H9 (cell line): ENCODE results near the gene ATP8A2. TPM values are rescaled to one million over a fixed set of nuclear protein-coding genes. Genes with fewer than 3 reads are reported as not detected.

ENCODE experiments used
- DNase-seq: peaks from one replicate; pipeline ENCODE4 v3.0.0-alpha.2; 2017
- H2AFZ ChIP-seq: one replicate; pipeline ENCODE4 v1.6.1; 2013; ENCODE audit warnings: mild to moderate bottlenecking, low read length, control low read depth, moderate library complexity
- H2AK5ac ChIP-seq: 2 replicates; pipeline ENCODE4 v1.6.1; 2013; ENCODE audit warnings: low read length, control low read depth, mixed read lengths; ENCODE audit not compliant: insufficient read length
- H2BK120ac ChIP-seq: one replicate; pipeline ENCODE4 v1.6.1; 2013; ENCODE audit warnings: low read depth, mild to moderate bottlenecking, low read length, control low read depth, inconsistent platforms; ENCODE audit not compliant: poor library complexity, severe bottlenecking
- H2BK12ac ChIP-seq: 2 replicates; pipeline ENCODE4 v1.6.1; 2013; ENCODE audit warnings: low read length, control low read depth, mixed read lengths, low read depth; ENCODE audit not compliant: insufficient read length
- H2BK15ac ChIP-seq: 2 replicates; pipeline ENCODE4 v1.6.1; 2013; ENCODE audit warnings: low read depth, low read length, control low read depth
- H2BK20ac ChIP-seq: one replicate; pipeline ENCODE4 v1.6.1; 2013; ENCODE audit warnings: low read depth, mild to moderate bottlenecking, low read length, control low read depth, inconsistent platforms; ENCODE audit not compliant: poor library complexity, severe bottlenecking
- H2BK5ac ChIP-seq: 2 replicates; pipeline ENCODE4 v1.6.1; 2013; ENCODE audit warnings: low read length, control low read depth, mixed read lengths; ENCODE audit not compliant: insufficient read length
- H3K14ac ChIP-seq: 2 replicates; pipeline ENCODE4 v1.6.1; 2013; ENCODE audit warnings: low read length, control low read depth; ENCODE audit not compliant: insufficient read depth
- H3K18ac ChIP-seq: 2 replicates; pipeline ENCODE4 v1.6.1; 2013; ENCODE audit warnings: low read depth, mild to moderate bottlenecking, mixed read lengths, low read length, control low read depth; ENCODE audit not compliant: insufficient read length
- H3K23ac ChIP-seq: 2 replicates; pipeline ENCODE4 v1.6.1; 2013; ENCODE audit warnings: low read length, control low read depth, mixed read lengths, low read depth; ENCODE audit not compliant: insufficient read length
- H3K23me2 ChIP-seq: 2 replicates; pipeline ENCODE4 v1.6.1; 2013; ENCODE audit warnings: low read depth, mild to moderate bottlenecking, mixed read lengths, low read length, control low read depth; ENCODE audit not compliant: insufficient read length, poor library complexity, severe bottlenecking
- H3K27ac ChIP-seq: 2 replicates; pipeline ENCODE4 v1.5.1; 2013; ENCODE audit warnings: low read length, control low read depth, mixed read lengths, low read depth; ENCODE audit not compliant: insufficient read length
- H3K27me3 ChIP-seq: 2 replicates; pipeline ENCODE4 v1.6.1; 2013; ENCODE audit warnings: low read length, control low read depth, inconsistent platforms; ENCODE audit not compliant: insufficient read depth
- H3K4ac ChIP-seq: 2 replicates; pipeline ENCODE4 v1.6.1; 2013; ENCODE audit warnings: low read depth, mild to moderate bottlenecking, control low read depth, inconsistent platforms, low read length, moderate library complexity
- H3K4me1 ChIP-seq: 2 replicates; pipeline ENCODE4 v1.6.1; 2013; ENCODE audit warnings: low read length, control low read depth, inconsistent platforms; ENCODE audit not compliant: insufficient read depth
- H3K4me2 ChIP-seq: 2 replicates; pipeline ENCODE4 v1.6.1; 2013; ENCODE audit warnings: low read length, control low read depth, mixed read lengths; ENCODE audit not compliant: insufficient read length, insufficient read depth
- H3K56ac ChIP-seq: 2 replicates; pipeline ENCODE4 v1.6.1; 2013; ENCODE audit warnings: low read depth, mild to moderate bottlenecking, mixed read lengths, low read length, control low read depth; ENCODE audit not compliant: insufficient read length
- H3K79me1 ChIP-seq: 2 replicates; pipeline ENCODE4 v1.6.1; 2013; ENCODE audit warnings: low read depth, mild to moderate bottlenecking, moderate library complexity, low read length, control low read depth, inconsistent platforms; ENCODE audit not compliant: insufficient read depth, poor library complexity, severe bottlenecking
- H3K79me2 ChIP-seq: 2 replicates; pipeline ENCODE4 v1.6.1; 2013; ENCODE audit warnings: low read length, control low read depth, inconsistent platforms; ENCODE audit not compliant: insufficient read depth
- H3K9ac ChIP-seq: 2 replicates; pipeline ENCODE4 v1.6.1; 2013; ENCODE audit warnings: low read length, control low read depth, mixed read lengths; ENCODE audit not compliant: insufficient read length; ENCODE audit errors: extremely low read depth
- H3K9me3 ChIP-seq: one replicate; pipeline ENCODE4 v1.6.1; 2013; ENCODE audit warnings: low read depth, low read length, inconsistent platforms; ENCODE audit not compliant: control insufficient read depth
- H3T11ph ChIP-seq: one replicate; pipeline ENCODE4 v1.6.1; 2013; ENCODE audit warnings: mild to moderate bottlenecking, low read length, control low read depth, inconsistent platforms
- H4K20me1 ChIP-seq: one replicate; pipeline ENCODE4 v1.6.1; 2013; ENCODE audit not compliant: control insufficient read depth, insufficient read length, insufficient read depth
- H4K5ac ChIP-seq: 2 replicates; pipeline ENCODE4 v1.6.1; 2013; ENCODE audit warnings: low read depth, mild to moderate bottlenecking, mixed read lengths, low read length, control low read depth; ENCODE audit not compliant: insufficient read length
- H4K8ac ChIP-seq: replicated peaks from 2 replicates; pipeline ENCODE4 v1.6.1; 2013; ENCODE audit warnings: low read length, control low read depth, mixed read lengths, low read depth; ENCODE audit not compliant: insufficient read length
- H4K91ac ChIP-seq: 2 replicates; pipeline ENCODE4 v1.6.1; 2013; ENCODE audit warnings: low read depth, mild to moderate bottlenecking, moderate library complexity, mixed read lengths, low read length, control low read depth; ENCODE audit not compliant: insufficient read length
- H3K27ac Mint-ChIP-seq, 3 experiments: 2 replicates in 2 of 3; 3 replicates in 1 of 3; pipeline ENCODE4 v1.8.0; 2020 to 2021; ENCODE audit warnings: mixed read lengths in 3 of 3, mild to moderate bottlenecking in 1 of 3, moderate library complexity in 1 of 3
- H3K27me3 Mint-ChIP-seq: 2 replicates; pipeline ENCODE4 v1.8.0; 2021; ENCODE audit warnings: low read depth, mild to moderate bottlenecking, moderate library complexity, mixed read lengths
- H3K36me3 Mint-ChIP-seq, 3 experiments: 2 replicates in 2 of 3; 3 replicates in 1 of 3; pipeline ENCODE4 v1.8.0; 2020 to 2021; ENCODE audit warnings: low read depth in 3 of 3, mixed read lengths in 3 of 3; ENCODE audit not compliant: insufficient read depth in 1 of 3
- H3K4me1 Mint-ChIP-seq, 2 experiments: 2 replicates each; pipeline ENCODE4 v1.8.0; 2020; ENCODE audit warnings: mixed read lengths in 2 of 2
- H3K4me3 Mint-ChIP-seq, 2 experiments: 2 replicates in 1 of 2; 3 replicates in 1 of 2; pipeline ENCODE4 v1.8.0; 2020 to 2021; ENCODE audit warnings: mild to moderate bottlenecking in 2 of 2, mixed read lengths in 2 of 2, moderate library complexity in 1 of 2
- H3K9me3 Mint-ChIP-seq, 2 experiments: 2 replicates in 1 of 2; 3 replicates in 1 of 2; pipeline ENCODE4 v1.8.0; 2020; ENCODE audit warnings: mild to moderate bottlenecking in 2 of 2, mixed read lengths in 2 of 2, moderate library complexity in 1 of 2
- CTCF ChIP-seq: fragments of 200-600 bp; sonication (generic); conservative IDR thresholded peaks from 3 replicates; pipeline ENCODE4 v1.8.0; 2021; ENCODE audit warnings: antibody characterized with exemption, mild to moderate bottlenecking
- WGBS: extraction: QIAGEN DNeasy Blood & Tissue Kit; methylation state at CpG from one replicate; pipeline ENCODE4 v1.1.7; 2013; ENCODE audit warnings: missing lambda C conversion rate, low lambda C conversion rate, mixed read lengths; ENCODE audit not compliant: insufficient read length; ENCODE audit errors: extremely low coverage; 5-methylcytosine and 5-hydroxymethylcytosine counted together
- total RNA-seq: library from RNA; stranded (reverse); gene quantifications from 2 replicates; pipeline ENCODE4 v1.2.1, GENCODE V29; 2021

ATP8A2 gene
- total RNA-seq, 1 experiment from 2014 or later = 18.2 TPM

- Histone ChIP-seq H3K56ac (no peak overlapping the region), H3K27ac (no peak overlapping the region), H3K9me3 (no peaks in the 10 kb centered on the region), H2BK20ac (no peak overlapping the region), H3K18ac (no peak overlapping the region), H2BK5ac (no peak overlapping the region), H4K5ac (no peak overlapping the region), H2BK15ac (no peak overlapping the region), H2AK5ac (no peak overlapping the region), H2BK120ac (no peak overlapping the region), H3K23ac (no peak overlapping the region), H3K14ac (no peak overlapping the region), H3K4me1 (no peaks in the 10 kb centered on the region), H2BK12ac (no peak overlapping the region), H3K9ac (no peak overlapping the region), H2AFZ (no peak overlapping the region), H4K91ac (no peak overlapping the region), H3T11ph (no peak overlapping the region), H3K27me3 (no peaks in the 10 kb centered on the region), H3K4ac (no peak overlapping the region), H3K4me2 (no peak overlapping the region), H3K79me1 (no peaks in the 10 kb centered on the region), H3K23me2 (no peaks in the 10 kb centered on the region), H4K8ac (no peak overlapping the region), H4K20me1 (no peaks in the 10 kb centered on the region), H3K79me2 (no peaks in the 10 kb centered on the region)
- Mint-ChIP-seq H3K4me3 (no peak overlapping the region; a peak in 1 of 5 replicates), H3K36me3 (peaks cover 0 to 2% (median 0%) of the 10 kb centered on the region in 3 experiments; a peak in 4 of 7 replicates), H3K4me1 (peaks cover 23 to 33% of the 10 kb centered on the region in 2 experiments), H3K9me3 (peaks cover 2 to 5% of the 10 kb centered on the region in 2 experiments; a peak in 2 of 5 replicates), H3K27ac (peak overlapping the region in 1 of 3 experiments; percentile 34; a peak in 1 of 7 replicates), H3K27me3 (peaks cover 10% of the 10 kb centered on the region)
- no peak for DNase-seq
- no CpG with 5 or more reads among the region's 1 CpG for WGBS
- TF ChIP-seq CTCF = no peak
Measured at GRCh38 chr13:25397763-25398162, 26.0 kb downstream of the ATP8A2 start.
